Epithelial cell of alveolus of lung (primary cell): ENCODE data around the gene JPH2. TPM values are rescaled to one million over a fixed set of nuclear protein-coding genes. Genes with fewer than 3 reads are reported as not detected.

Experiments used
- total RNA-seq: library from RNA; depleted of rRNA; stranded (reverse); fragments of >200 nt; gene quantifications from 2 replicates; pipeline ENCODE4 v1.2.1, GENCODE V29; 2015

Gene JPH2
- 0.16 and 0.39 TPM in 2 replicates for total RNA-seq

GRCh38 chr20:44187054-44187771 lies at the start of gene JPH2:
Gene JPH2 (minus strand): TSS chr20:44187188. CDS start chr20:44186705, 483 bp downstream.

GRCh38 chr20:44210406-44211176 lies 23.6 kb upstream of the JPH2 start, which contains the start of gene OSER1:
Gene OSER1 (minus strand): TSS chr20:44210771. CDS start chr20:44206957, 3,814 bp downstream.

Other genes starting within 250 kb of the JPH2 start
- 27.4 and 42.9 TPM in 2 replicates for gene OSER1, start 23.6 kb upstream of the JPH2 start, total RNA-seq
- gene GDAP1L1, start 60.1 kb upstream of the JPH2 start, total RNA-seq = not detected in 2 replicates
- gene FITM2, start 124.0 kb upstream of the JPH2 start, total RNA-seq = 3.6 and 6.4 TPM in 2 replicates
- gene R3HDML, start 149.9 kb upstream of the JPH2 start, total RNA-seq = not detected in 2 replicates
- gene HNF4A, start 168.5 kb upstream of the JPH2 start, total RNA-seq = not detected in 2 replicates